Iris pigment epithelial cell (primary cell): Measurements from ENCODE around the gene FXYD7.

ENCODE experiments used
- DNase-seq: peaks from one replicate; pipeline ENCODE4 v3.0.0-alpha.2; 2011; ENCODE audit warnings: low read depth

The FXYD7 gene

DNA sequence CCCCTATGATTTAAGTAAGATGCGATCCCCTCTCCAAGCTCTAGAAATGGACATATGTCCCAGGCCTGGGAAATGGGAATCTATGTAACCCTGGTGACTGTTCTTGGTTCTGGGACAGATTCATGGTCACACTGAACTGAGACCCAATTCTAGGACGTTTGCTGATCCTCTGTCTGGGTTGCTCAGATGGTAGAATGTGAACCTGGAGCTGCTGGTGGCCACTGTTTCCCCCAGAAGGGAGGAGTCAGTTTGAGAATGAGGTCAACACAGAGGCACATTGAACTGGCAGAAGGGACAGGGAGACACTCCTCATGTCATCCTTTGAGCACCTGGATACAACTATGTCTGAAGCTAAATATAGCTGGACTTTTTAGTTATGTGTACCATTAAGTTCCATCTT is 56.4 kb downstream of the FXYD7 start:
- no peak for DNase-seq

DNA sequence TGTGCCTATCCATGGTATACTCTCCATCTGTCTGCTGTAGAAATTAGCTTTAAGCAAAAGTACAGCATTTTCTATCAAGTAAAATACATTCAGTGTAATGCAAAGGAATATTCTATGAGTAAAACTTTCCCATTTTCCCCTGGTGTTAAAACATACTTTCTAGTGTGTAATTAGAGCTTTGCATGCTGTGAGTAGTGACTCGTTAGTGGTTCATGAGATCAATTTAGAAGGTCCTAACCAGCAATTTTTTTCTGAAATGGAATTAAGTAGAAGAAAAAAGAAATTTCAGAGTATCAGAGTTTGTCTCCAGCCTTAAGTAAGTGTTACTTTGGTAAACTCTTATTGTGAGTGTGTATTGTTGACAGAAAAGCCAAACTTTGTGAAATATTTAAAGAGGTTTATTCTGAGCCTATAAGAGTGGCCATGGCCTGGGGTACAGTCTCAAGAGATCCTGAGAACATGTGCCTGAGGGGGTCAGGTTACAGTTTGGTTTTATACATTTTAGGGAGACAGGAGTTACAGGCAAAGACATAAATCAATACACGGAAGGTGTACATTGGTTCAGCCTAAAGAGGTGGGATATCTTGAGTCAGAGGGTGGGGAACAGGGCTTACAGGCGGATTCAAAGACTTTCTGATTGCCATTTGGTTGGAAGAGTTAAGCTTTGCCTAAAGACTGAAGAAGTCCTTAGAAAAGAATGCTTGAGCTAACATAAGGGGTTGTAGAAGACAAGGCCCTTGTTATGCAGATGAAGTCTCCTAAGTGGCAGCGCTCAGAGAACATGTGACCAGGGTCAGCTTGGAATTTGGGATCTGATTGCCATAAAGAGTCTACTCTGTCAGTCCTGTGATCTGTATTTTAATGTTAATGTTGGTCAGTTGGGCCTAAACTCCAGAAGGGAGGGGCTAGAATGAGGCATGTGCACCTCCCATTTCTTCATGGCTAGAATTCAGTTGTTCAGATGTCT is 60.0 kb downstream of the FXYD7 start:
- no peak for DNase-seq
